ENCODE data around the gene METTL14. TPM values are rescaled to one million over a fixed set of nuclear protein-coding genes. Genes with fewer than 3 reads are reported as not detected.

The METTL14 gene
- total RNA-seq, 1 experiment from 2014 or later = 26.3 TPM

GRCh38 chr4:118732591-118733330, 47.6 kb downstream of the METTL14 start:
- no peak overlapping the region for H3K27ac ChIP-seq
- no peaks in the 10 kb centered on the region for H4K20me1 ChIP-seq (ENCODE audit: insufficient read depth)
- TF ChIP-seq CTCF (conservative IDR thresholded peaks at IDR 0.05) (no peak), EZH2 (IDR thresholded peaks at IDR 0.05; ENCODE audit: low read depth) (no peak)
- H3K4me2 ChIP-seq = no peak overlapping the region
- no peaks in the 10 kb centered on the region for H3K79me2 ChIP-seq (ENCODE audit: low read depth)
- H3K4me3 ChIP-seq = no peak overlapping the region
- BruUV-seq (replicated peaks) = no TSS peak
- no peaks in the 10 kb centered on the region for H3K9me2 ChIP-seq (ENCODE audit: insufficient read depth)
- DNase-seq = no peak
- intact Hi-C loops (cut with micrococcal nuclease; ENCODE audit: unreplicated experiment) = no loop called here
- H3K4me1 ChIP-seq (replicated peaks; ENCODE audit: insufficient read depth) = no peaks in the 10 kb centered on the region
- H3F3A ChIP-seq (ENCODE audit: insufficient read depth, low read depth) = no peaks in the 10 kb centered on the region
- H3K27me3 ChIP-seq (ENCODE audit: insufficient read depth, low read depth) = no peaks in the 10 kb centered on the region
- ChIA-PET CTCF (no interaction called here), POLR2A (ENCODE audit: unreplicated experiment) (no interaction called here)
- peaks cover 8% of the 10 kb centered on the region; the same call in 1 of the 2 replicates for H3K36me3 ChIP-seq (ENCODE audit: low read depth)
- H3K9me3 ChIP-seq (ENCODE audit: insufficient read depth, low read depth) = no peaks in the 10 kb centered on the region
- H2AFZ ChIP-seq = no peak overlapping the region

- Histone ChIP-seq H3K4me3 (no peak overlapping the region), H3K27ac (no peak overlapping the region), H3K9me2 (ENCODE audit: insufficient read depth) (no peaks in the 10 kb centered on the region), H3K4me2 (no peak overlapping the region), H3K79me2 (ENCODE audit: low read depth) (no peaks in the 10 kb centered on the region), H3F3A (ENCODE audit: insufficient read depth, low read depth) (no peaks in the 10 kb centered on the region), H4K20me1 (ENCODE audit: insufficient read depth) (no peaks in the 10 kb centered on the region), H3K36me3 (ENCODE audit: low read depth) (peaks cover 10% of the 10 kb centered on the region; the same call in 1 of the 2 replicates), H3K27me3 (ENCODE audit: insufficient read depth, low read depth) (no peaks in the 10 kb centered on the region), H2AFZ (no peak overlapping the region), H3K4me1 (replicated peaks; ENCODE audit: insufficient read depth) (no peaks in the 10 kb centered on the region), H3K9me3 (ENCODE audit: insufficient read depth, low read depth) (no peaks in the 10 kb centered on the region)
- BruUV-seq (replicated peaks) = no TSS peak
- ChIA-PET CTCF (no interaction called here), POLR2A (ENCODE audit: unreplicated experiment) (no interaction called here)
- TF ChIP-seq CTCF (conservative IDR thresholded peaks at IDR 0.05) (no peak), EZH2 (IDR thresholded peaks at IDR 0.05; ENCODE audit: low read depth) (no peak)
- intact Hi-C loops (cut with micrococcal nuclease; ENCODE audit: unreplicated experiment) = no loop called here
- DNase-seq = no peak
Observed at GRCh38 chr4:118734491-118735205, 49.5 kb downstream of the METTL14 start.

GRCh38 chr4:118736900-118737299, 51.7 kb downstream of the METTL14 start:
- BruUV-seq (replicated peaks) = no TSS peak
- no peaks in the 10 kb centered on the region for H3K27me3 ChIP-seq (ENCODE audit: insufficient read depth, low read depth)
- H2AFZ ChIP-seq = no peak overlapping the region
- intact Hi-C loops (cut with micrococcal nuclease; ENCODE audit: unreplicated experiment) = no loop called here
- CTCF ChIA-PET = no interaction called here
- no peaks in the 10 kb centered on the region for H3F3A ChIP-seq (ENCODE audit: insufficient read depth, low read depth)
- no peak overlapping the region for H3K4me2 ChIP-seq
- no peaks in the 10 kb centered on the region for H3K9me3 ChIP-seq (ENCODE audit: insufficient read depth, low read depth)
- H4K20me1 ChIP-seq (ENCODE audit: insufficient read depth) = no peaks in the 10 kb centered on the region
- POLR2A ChIA-PET (ENCODE audit: unreplicated experiment) = no interaction called here
- peaks cover 10% of the 10 kb centered on the region; the same call in 1 of the 2 replicates for H3K36me3 ChIP-seq (ENCODE audit: low read depth)
- TF ChIP-seq EZH2 (IDR thresholded peaks at IDR 0.05; ENCODE audit: low read depth) (no peak), CTCF (conservative IDR thresholded peaks at IDR 0.05) (no peak)
- H3K4me3 ChIP-seq = no peak overlapping the region
- H3K27ac ChIP-seq = no peak overlapping the region
- no peak for DNase-seq
- no peaks in the 10 kb centered on the region for H3K4me1 ChIP-seq (replicated peaks; ENCODE audit: insufficient read depth)
- no peaks in the 10 kb centered on the region for H3K9me2 ChIP-seq (ENCODE audit: insufficient read depth)
- no peaks in the 10 kb centered on the region for H3K79me2 ChIP-seq (ENCODE audit: low read depth)
